G401.6 (cell line): ENCODE data around the gene MVK.

Experiments
- FAIRE-seq: peaks from 2 replicates; lab custom pipeline; 2012; peaks lifted over from hg19 to GRCh38; lab: Jason Lieb, UNC

Gene MVK

DNA sequence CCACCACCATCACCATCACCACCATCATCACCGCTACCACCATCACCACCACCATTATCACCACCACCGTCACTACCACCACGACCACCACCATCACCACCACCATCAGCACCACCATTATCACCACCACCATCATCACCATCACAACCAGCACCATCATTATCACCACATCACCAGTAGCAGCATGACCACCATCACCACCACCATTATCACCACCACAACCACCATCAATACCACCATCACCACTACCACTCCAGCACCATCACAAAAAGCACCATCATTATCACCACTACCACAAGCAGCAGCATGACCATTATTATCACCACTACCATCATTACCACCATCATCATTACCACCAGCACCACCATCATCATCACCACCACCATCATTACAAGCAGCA lies 62.1 kb downstream of the MVK start:
- no peak for FAIRE-seq

DNA sequence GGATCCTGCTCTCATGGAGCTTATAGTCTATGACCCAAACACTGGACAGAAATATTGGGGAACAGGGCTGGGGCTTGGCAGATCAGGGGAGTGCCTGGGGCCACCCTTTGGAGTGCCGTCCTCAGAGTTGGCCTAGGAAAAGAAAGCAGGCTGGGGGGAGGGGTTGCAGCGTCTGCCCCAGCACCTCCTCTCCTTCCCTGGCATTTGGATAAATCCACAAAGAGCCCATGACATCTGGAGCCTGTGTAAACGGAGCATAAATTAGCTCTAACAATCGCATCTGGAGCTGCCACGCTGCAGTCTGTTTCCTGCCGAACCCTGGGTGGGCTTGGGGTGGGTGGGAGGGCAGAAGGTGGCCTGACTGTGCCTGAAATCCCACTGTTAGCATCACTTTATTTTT lies 63.8 kb downstream of the MVK start:
- FAIRE-seq: no peak

DNA sequence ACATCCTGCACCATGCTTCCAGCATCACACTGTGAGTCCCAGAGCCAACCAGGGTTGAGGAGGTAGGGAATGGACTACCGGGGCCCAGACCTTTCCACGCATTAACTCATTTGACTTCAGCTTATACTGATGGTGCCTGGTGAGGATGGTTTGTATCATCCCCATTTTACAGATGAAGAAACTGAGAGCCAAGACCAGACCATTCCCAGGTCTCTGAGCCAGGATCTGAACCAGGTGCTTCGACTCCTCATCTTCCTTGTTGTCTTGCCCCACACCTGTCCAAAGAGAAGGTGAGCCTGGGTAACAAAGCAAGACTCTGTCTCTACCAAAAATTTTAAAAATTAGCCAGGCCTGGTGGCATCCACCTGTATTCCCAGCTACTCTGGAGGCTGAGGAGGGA lies 64.4 kb downstream of the MVK start:
- FAIRE-seq: no peak

DNA sequence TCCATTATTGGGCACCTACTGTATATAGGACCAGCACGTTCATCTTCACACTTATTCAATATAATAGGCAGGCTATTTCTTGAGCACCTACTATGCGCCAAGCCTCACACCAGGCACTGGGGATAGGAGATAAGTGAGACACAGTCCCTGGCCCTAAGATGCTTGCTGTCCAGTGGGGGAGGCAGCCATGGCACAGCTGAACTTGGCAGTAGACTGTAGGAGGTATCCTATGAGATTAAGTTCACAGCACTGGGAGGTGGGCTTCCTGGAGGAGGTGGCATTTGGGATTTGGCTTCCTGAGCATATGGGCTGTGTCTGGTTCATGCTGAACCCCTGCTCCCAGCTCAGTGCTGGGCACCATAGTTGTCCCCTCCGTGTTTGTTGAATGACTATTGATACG lies 65.1 kb downstream of the MVK start:
- FAIRE-seq: no peak

DNA sequence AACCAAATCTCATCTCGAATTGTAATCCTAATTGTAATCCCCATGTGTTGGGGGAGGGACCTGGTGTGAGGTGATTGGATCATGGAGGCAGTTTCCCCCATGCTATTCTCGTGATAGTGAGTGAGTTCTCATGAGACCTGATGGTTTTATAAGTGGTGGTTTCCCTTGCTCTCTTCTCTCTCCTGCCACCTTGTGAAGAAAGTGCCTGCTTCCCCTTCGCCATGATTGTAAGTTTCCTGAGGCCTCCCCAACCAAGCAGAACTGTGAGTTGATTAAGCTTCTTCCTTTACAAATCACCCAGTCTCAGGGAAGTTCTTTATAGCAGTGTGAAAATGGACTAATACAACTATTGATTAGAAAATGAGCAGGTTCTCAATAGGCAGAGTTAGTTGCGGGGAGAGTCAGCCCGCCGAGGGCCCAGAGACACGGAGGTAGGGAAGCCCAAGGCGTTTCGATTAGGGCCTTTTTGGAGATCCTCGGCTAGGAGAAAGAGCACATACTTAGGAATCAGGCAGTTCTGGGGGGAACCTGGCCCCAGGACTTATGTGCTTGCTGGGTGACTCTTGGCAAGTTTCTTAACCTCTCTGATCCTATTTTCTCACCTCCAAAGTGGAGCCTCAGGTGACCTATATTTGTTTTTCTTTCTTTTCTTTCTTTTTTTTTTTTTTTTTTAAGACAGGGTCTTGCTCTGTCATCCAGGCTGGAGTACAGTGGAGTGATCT lies 65.7 kb downstream of the MVK start:
- no peak for FAIRE-seq

DNA sequence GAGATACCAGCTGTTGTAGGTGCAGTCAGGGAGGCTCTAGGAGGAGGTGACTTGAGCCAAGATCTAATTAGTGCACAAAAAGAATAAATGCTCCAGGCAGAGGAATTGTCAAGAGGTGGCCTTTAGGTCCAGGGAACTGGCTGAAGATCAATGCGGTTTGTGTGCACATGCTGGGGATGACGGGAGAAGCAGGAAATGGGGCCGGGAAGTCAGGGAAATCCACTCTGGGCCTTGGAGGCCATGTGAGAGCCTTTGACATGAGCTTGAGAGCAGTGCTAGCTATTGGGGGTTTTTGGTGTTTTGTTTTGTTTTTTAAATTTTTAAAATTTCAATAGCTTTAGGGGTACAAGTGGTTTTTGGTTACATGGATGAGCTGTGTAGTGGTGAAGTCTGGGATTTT lies 67.4 kb downstream of the MVK start:
- FAIRE-seq: no peak

DNA sequence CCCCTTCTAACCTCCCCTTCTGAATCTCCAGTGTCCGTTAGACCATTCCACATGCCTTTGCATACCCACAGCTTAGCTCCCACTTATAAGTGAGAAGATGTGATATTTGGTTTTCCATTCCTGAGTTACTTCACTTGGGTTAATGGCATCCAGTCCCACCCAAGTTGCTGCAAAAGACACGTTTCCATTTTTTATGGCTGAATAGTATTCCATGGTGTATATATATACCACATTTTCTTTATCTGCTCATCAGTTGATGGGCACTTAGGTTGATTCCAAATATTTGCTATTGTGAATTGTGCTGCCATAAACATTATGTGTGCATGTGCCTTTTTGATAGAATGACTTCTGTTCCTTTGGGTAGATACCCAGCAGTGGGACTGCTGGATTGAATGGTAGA lies 67.8 kb downstream of the MVK start:
- FAIRE-seq: no peak

DNA sequence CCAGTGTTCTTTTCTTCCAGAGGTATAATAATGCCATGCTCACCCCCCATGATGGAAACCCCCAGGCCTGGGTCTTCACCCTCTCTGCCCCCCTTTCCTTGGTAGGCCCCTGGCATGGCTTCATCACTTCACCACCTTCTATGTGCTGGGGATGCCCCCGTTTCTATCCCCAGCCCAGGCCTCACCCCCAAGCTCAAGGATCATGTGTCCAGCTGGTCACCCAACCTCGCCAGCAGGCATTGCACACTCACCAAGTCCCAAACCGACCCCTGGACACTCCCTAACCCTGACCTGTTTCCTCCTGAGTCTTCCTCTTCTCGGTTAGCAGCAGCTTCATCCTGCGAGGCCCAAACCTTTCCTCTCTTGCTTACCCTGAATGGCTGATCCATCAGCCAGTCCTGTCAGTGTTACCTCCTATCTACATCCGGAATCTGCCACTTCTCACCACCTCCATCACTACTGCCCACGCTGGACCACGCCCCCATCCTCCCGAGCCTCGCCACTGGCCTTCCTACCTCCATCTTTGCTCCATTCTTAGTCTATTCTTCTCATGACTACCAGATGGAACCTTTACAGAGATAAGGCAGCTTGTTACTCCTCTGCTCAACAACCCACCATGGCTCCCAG lies 69.0 kb downstream of the MVK start:
- FAIRE-seq: no peak

DNA sequence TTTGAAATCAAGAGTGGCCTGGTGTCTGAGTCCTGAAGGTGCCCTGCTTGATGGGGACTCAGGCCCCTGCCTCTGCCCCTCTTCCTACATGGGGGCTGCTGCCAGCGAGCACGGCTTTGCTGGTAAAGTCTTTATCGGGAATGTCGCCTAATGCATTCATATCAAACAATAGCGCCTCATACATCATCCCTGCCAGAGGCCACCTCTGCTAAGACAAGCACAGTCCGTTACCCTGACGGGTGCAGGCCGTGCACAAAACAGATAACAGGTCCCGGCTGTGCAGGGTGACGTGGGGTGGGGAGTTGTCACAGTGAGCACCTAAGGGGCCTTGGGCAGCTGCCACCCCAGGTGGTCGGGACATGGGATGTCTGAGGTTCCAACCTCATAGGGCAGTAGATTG lies 71.6 kb downstream of the MVK start:
- no peak for FAIRE-seq

DNA sequence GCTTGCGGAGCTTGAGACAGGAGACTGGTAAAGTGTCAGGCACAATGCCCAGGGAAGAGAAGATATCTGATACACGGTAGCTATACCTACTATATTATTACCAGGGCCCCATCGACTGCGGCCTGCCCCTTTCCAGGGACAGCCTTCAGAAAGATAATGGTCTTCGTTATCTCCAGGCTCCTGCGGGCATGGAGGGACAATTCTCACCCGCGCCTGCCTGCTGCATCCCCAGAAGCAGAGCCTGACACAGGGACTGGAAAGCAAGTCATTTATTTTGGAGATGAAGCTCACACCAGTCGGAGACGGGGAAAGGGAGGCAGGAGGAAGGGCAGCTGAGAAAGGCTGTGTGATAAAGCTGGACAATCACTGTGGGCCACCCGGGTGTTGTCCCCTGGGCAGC lies 72.1 kb downstream of the MVK start:
- FAIRE-seq: no peak
